HEK293T (cell line): ENCODE measurements around the gene KRTAP10-4.

Experiments used
- ARNT ChIP-seq: fragments of 450-650 bp; IDR thresholded peaks from 2 replicates; pipeline ENCODE4 v1.6.1; 2017; ENCODE audit warnings: mild to moderate bottlenecking
- BHLHE40 ChIP-seq: fragments of 450-650 bp; IDR thresholded peaks from 2 replicates; pipeline ENCODE4 v1.6.1; 2016; ENCODE audit warnings: mild to moderate bottlenecking, moderate library complexity, borderline replicate concordance
- CTBP1 ChIP-seq: fragments of 450-650 bp; IDR thresholded peaks from 2 replicates; pipeline ENCODE4 v1.6.1; 2016; ENCODE audit warnings: borderline replicate concordance
- ELF4 ChIP-seq: fragments of 450-650 bp; IDR thresholded peaks from 2 replicates; pipeline ENCODE4 v1.6.1; 2017; ENCODE audit warnings: antibody characterized with exemption
- FOXA1 ChIP-seq: fragments of 450-650 bp; IDR thresholded peaks from 2 replicates; pipeline ENCODE4 v1.6.1; 2016; ENCODE audit warnings: mild to moderate bottlenecking
- FOXK2 ChIP-seq: fragments of 450-650 bp; IDR thresholded peaks from 2 replicates; pipeline ENCODE4 v1.6.1; 2016; ENCODE audit warnings: mild to moderate bottlenecking
- FOXM1 ChIP-seq: fragments of 450-650 bp; IDR thresholded peaks from 2 replicates; pipeline ENCODE4 v1.6.1; 2017; ENCODE audit warnings: mild to moderate bottlenecking, borderline replicate concordance
- L3MBTL2 ChIP-seq: fragments of 450-650 bp; conservative IDR thresholded peaks from 2 replicates; pipeline ENCODE4 v1.6.1; 2016; ENCODE audit warnings: mild to moderate bottlenecking
- NFRKB ChIP-seq: fragments of 450-650 bp; IDR thresholded peaks from 2 replicates; pipeline ENCODE4 v1.6.1; 2016; ENCODE audit warnings: mild to moderate bottlenecking, moderate library complexity
- PKNOX1 ChIP-seq: fragments of 450-650 bp; IDR thresholded peaks from 2 replicates; pipeline ENCODE4 v1.6.1; 2016
- SP1 ChIP-seq: fragments of 450-650 bp; IDR thresholded peaks from 2 replicates; pipeline ENCODE4 v1.6.1; 2017
- SUZ12 ChIP-seq: fragments of 450-650 bp; IDR thresholded peaks from 2 replicates; pipeline ENCODE4 v1.6.1; 2016; ENCODE audit warnings: mild to moderate bottlenecking
- TARDBP ChIP-seq: fragments of 450-650 bp; IDR thresholded peaks from 2 replicates; pipeline ENCODE4 v1.6.1; 2016

GRCh38 chr21:44594406-44594916 is 20.9 kb downstream of the KRTAP10-4 start:
- TF ChIP-seq ARNT, result no peak
- TF ChIP-seq FOXA1, result no peak
- no peak for TF ChIP-seq FOXK2
- no peak for TF ChIP-seq ELF4
- TF ChIP-seq NFRKB, result no peak
- TF ChIP-seq CTBP1, result no peak
- TF ChIP-seq PKNOX1, result no peak
- TF ChIP-seq L3MBTL2, result no peak
- no peak for TF ChIP-seq SP1
- TF ChIP-seq SUZ12, result no peak
- no peak for TF ChIP-seq TARDBP
- no peak for TF ChIP-seq FOXM1
- no peak for TF ChIP-seq BHLHE40
